GM10248 (cell line): ENCODE results near the gene HJURP.

Experiments used
- CTCF ChIA-PET: fragments of 300-600 bp; sonication (Branson Sonifier 250); formaldehyde crosslinking; extraction: SDS; loops from one replicate; lab custom pipeline; 2021; ENCODE audit warnings: antibody characterized with exemption; lab: Yijun Ruan, JAX
- POLR2A ChIA-PET: fragments of 350-650 bp; sonication (Branson Sonifier 250); formaldehyde crosslinking; extraction: SDS; loops from one replicate; lab custom pipeline; 2020; ENCODE audit warnings: antibody characterized with exemption; lab: Yijun Ruan, JAX
- DNase-seq: peaks from one replicate; pipeline ENCODE4 v3.0.0; 2012; ENCODE audit errors: extremely low spot score
- CTCF ChIP-seq: IDR thresholded peaks from 2 replicates; pipeline ENCODE4 v1.5.1; 2012; ENCODE audit warnings: mild to moderate bottlenecking, low read depth; ENCODE audit errors: extremely low read depth, missing control alignments, control extremely low read depth

The HJURP gene

GRCh38 chr2:233798335-233799086, 55.8 kb downstream of the HJURP start:
- ChIA-PET CTCF (interaction anchor here (1.2 to 1.6 kb wide), 2 partner anchors 59 to 87 kb away, joined by 3 to 4 read pairs; no protein-coding TSS in a partner anchor), POLR2A (no interaction called here)
- TF ChIP-seq CTCF, result no peak
- DNase-seq, result no peak

GRCh38 chr2:233796254-233796653, 58.1 kb downstream of the HJURP start:
- POLR2A ChIA-PET, result no interaction called here
- CTCF ChIA-PET, result interaction anchor here (1.1 to 1.9 kb wide), 3 partner anchors 9 to 18 kb away, joined by 3 to 4 read pairs (median 4); no protein-coding TSS in a partner anchor
- no peak for DNase-seq
- no peak for TF ChIP-seq CTCF

GRCh38 chr2:233795735-233796171, 58.6 kb downstream of the HJURP start:
- ChIA-PET CTCF (interaction anchor here (1.1 to 1.9 kb wide), 3 partner anchors 9 to 19 kb away, joined by 3 to 4 read pairs (median 4); no protein-coding TSS in a partner anchor), POLR2A (no interaction called here)
- DNase-seq, result no peak
- no peak for TF ChIP-seq CTCF

GRCh38 chr2:233794128-233794658, 60.1 kb downstream of the HJURP start:
- ChIA-PET POLR2A (no interaction called here), CTCF (interaction anchor here (1.7 kb wide), 1 partner anchor 14 kb away, joined by 4 read pairs; no protein-coding TSS in a partner anchor)
- TF ChIP-seq CTCF, result no peak
- no peak for DNase-seq

- POLR2A ChIA-PET, result no interaction called here
- DNase-seq, result no peak
- CTCF ChIA-PET, result no interaction called here
- TF ChIP-seq CTCF, result no peak
Measured at GRCh38 chr2:233793465-233794127, 60.7 kb downstream of the HJURP start.

- ChIA-PET CTCF (no interaction called here), POLR2A (no interaction called here)
- no peak for DNase-seq
- no peak for TF ChIP-seq CTCF
Measured at GRCh38 chr2:233792720-233793119, 61.6 kb downstream of the HJURP start.
